Neuron (in vitro differentiated cells): ENCODE measurements around the gene ACP1.

Source experiments
- H2AFZ ChIP-seq: one replicate; pipeline ENCODE4 v1.6.1; 2013; ENCODE audit warnings: low read depth, mild to moderate bottlenecking, inconsistent platforms, low read length, moderate library complexity
- H3K27me3 ChIP-seq: one replicate; pipeline ENCODE4 v1.6.1; 2013; ENCODE audit warnings: low read length; ENCODE audit not compliant: insufficient read depth
- H3K36me3 ChIP-seq: one replicate; pipeline ENCODE4 v1.6.1; 2013; ENCODE audit warnings: low read length; ENCODE audit not compliant: insufficient read depth
- H3K4me1 ChIP-seq: one replicate; pipeline ENCODE4 v1.6.1; 2013; ENCODE audit warnings: low read length; ENCODE audit not compliant: insufficient read depth
- H3K4me3 ChIP-seq: 2 replicates; pipeline ENCODE4 v1.5.1; 2013; ENCODE audit warnings: mild to moderate bottlenecking, low read length, moderate library complexity
- H3K9me3 ChIP-seq: one replicate; pipeline ENCODE4 v1.6.1; 2013; ENCODE audit warnings: low read length

ACP1 gene

DNA sequence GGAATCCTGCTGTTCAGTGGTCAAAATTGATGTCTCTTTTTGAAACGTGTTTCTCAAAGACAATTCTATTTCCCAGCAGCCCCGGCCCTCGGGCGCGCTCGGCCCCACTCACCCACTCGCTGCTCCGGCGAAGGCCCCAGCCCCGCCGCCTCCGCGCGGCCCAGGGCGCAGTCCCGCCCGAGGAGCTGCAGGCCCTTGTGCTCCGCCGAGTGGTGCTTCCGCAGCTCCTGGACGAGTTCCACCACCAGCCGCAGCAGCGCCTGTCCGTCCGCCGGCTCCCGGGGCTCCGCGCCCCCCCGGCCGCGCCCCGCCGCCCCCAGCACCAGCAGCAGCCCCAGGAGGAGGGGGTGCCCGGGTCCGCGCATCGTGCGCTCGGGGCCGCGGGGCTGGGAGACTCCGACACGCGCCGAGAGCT lies 22.7 kb downstream of the ACP1 start:
- H2AFZ ChIP-seq = peak overlapping the region; percentile 19
- peaks cover 9% of the 10 kb centered on the region for H3K27me3 ChIP-seq
- H3K9me3 ChIP-seq = no peaks in the 10 kb centered on the region

DNA sequence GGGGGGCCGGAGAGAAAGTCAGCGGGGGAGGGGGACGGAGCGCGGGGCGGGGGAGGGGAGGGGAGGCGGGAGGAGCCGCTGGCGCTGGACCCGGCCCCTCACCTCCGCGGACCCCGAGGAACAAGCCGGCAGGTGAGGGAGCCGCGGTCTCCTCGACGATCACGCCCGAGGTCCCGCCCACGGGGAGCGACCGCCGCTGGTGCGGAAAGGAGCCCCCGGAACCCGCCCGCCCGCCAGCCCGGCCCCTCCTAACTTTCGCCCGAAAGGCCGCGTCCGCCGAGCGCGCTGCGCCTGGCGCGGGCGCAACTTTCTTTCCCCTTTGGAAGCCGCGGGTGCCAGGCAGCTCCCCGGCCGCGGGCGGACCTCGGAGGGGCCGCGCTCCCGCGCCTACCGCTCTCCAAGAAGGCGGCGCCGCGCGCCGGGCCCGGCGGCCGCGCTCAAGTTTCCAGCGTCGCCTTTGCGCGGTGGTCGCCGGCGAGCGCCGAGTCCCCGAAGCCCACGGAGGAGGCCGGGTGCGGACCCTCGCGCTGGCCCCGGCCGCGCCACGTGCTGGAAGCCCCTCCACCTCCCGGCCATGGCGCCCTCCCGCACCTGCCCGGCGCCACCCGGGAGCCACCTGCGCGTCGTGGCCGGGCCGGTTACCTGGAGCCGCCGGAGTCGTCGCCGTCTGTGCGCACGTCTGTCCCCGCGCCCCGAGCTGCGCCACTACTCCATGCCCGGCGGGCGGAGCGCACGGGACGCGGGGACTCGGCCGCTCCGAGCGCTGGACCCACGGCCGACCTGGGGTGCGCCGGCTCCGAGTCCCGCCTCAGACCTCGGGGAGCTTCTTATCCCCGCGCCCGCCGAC lies 23.4 kb downstream of the ACP1 start, which contains the start of gene ALKAL2:
TSS of gene ALKAL2 (minus strand) at position 181 of the 847 bp plus-strand sequence. CDS start 256 bp downstream, outside the sequence.
- Histone ChIP-seq H2AFZ (peak within 1 kb of the TSS; percentile 19), H3K9me3 (no peaks in the 10 kb centered on the region), H3K4me3 (peak within 1 kb of the TSS; percentile 39), H3K4me1 (peaks cover 14% of the 10 kb centered on the region), H3K27me3 (peaks cover 9% of the 10 kb centered on the region), H3K36me3 (no peaks in the 10 kb centered on the region)

More for the DNA sequence above, 22.7 kb downstream of the ACP1 start:
- Histone ChIP-seq H3K4me3 (peak overlapping the region; percentile 39), H3K36me3 (no peaks in the 10 kb centered on the region), H3K4me1 (peaks cover 17% of the 10 kb centered on the region)

DNA sequence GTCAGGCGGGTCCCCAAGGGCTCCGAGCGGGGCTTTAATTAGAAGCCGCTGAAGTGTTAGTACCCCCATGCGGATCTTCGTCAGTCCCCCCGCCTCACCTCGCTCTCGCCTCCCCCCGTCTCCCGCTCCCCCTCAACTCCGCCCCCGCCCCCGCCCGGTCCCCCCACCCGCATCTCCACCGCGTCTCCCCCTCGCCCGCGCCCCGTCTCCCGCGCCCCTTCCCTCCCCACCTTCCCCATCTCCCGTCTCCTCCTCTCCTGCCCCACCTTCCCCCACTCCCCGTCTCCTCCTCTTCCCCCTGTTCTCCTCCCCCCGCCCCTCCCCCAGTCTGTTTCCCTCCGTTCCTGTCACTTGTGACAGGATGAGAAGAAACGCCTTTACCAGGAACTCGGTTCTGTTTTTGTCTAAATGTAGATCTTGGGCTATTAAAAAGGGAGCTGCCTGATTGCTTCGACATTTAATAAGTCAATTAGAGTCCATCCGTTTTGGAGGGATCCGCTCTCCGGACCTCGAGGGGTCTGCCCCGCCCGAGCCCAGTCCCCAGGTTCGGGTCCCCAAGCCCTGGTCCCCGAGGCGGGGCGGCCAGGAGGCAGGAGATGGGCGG lies 24.1 kb downstream of the ACP1 start:
- H3K4me3 ChIP-seq = no peak overlapping the region
- peaks cover 9% of the 10 kb centered on the region for H3K27me3 ChIP-seq
- H3K4me1 ChIP-seq = peaks cover 14% of the 10 kb centered on the region
- H3K36me3 ChIP-seq = no peaks in the 10 kb centered on the region
- H2AFZ ChIP-seq = no peak overlapping the region
- no peaks in the 10 kb centered on the region for H3K9me3 ChIP-seq

DNA sequence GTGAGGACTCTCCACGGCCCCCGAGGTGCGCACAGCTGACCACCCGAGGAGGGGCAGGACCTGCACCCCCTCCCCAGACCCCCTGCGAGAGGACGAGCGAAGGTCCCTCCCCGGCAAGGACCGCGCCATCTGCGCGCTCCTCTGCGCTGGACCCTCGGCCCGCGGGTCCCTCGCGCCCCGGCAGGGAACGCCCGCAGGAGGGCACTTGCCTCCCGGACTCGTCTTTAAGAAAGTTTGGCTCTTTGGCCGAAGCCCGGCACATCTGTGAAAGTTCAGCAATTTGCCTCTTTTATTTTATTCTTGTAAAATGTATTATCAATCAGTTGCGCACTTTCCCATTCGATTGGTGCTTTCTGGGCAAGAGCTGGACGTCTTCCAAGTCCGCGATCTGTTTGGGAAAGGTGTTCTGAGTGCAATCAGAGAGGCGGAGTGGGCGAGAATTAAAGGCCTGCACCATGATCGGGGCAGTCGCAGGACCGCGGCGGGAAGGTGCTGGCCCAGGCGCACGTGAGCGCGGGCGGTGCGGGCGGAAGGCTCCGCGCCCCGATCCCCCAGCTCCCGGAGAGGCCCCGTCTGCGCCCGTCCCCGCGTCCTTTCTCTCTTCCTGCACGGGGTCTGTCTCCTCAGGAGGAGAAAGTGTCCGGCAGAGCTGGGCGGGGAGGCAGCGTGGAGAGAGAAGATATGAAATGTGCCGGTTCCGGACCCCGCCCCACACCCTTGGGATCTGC lies 24.8 kb downstream of the ACP1 start:
- Histone ChIP-seq H2AFZ (peak overlapping the region; percentile 47), H3K36me3 (no peaks in the 10 kb centered on the region), H3K27me3 (peaks cover 9% of the 10 kb centered on the region), H3K4me3 (peak overlapping the region; percentile 25), H3K9me3 (no peaks in the 10 kb centered on the region), H3K4me1 (peaks cover 12% of the 10 kb centered on the region)

DNA sequence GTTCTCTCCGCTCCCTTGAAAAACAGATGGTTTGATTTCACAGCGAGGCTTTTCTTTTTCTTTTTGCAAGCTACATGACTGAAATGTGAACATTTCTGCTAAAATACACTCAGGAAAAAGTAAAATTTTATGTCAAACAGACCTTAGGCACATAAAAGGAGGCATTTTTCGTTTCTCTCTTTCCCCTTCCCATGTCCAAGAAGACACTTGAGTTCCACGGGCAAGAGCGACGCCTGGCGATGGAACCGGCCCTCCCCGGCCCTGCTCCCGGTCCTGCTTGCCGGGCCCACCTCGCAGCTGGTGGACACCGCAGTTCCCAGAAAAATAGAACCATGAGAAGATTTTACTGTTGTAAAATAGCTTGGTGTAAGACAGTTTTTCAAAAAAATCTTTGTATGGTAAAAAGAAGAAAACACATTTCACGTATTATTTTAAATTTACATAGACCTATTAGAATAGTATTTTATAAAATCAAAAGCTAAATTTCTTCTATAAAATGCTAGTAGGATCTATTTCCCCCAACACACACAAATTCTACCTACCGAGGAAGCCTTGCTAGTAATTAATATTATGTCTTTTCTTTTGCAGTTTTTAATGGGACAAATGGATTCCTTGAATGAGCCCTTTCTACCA lies 25.5 kb downstream of the ACP1 start:
- peaks cover 9% of the 10 kb centered on the region for H3K27me3 ChIP-seq
- H2AFZ ChIP-seq = peak overlapping the region; percentile 47

DNA sequence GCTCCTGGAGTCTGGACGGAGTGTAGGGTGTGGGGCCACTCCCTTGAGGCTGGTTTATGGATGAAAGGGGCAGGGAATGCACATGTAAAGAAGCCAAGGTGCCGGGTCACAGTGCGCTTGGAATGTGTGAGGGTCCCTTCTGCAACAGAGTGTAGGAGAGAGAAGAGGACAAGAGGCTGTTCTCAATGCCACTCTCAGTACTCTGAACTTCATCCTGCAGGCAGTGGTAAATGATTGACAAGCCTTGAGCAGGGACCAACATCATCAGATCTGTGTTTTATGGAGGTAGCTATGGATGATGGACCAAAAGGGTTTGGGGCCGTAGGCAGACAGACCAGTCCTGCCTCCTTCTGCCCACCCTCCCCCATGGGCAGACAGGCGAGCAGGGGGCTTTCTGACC lies 30.3 kb downstream of the ACP1 start:
- H3K27me3 ChIP-seq = no peaks in the 10 kb centered on the region
- no peaks in the 10 kb centered on the region for H3K4me1 ChIP-seq
- H3K4me3 ChIP-seq = no peak overlapping the region
- peaks cover 2% of the 10 kb centered on the region for H3K9me3 ChIP-seq
- no peaks in the 10 kb centered on the region for H3K36me3 ChIP-seq
- no peak overlapping the region for H2AFZ ChIP-seq

More for the DNA sequence above, 25.5 kb downstream of the ACP1 start:
- Histone ChIP-seq H3K4me3 (peak overlapping the region; percentile 25), H3K9me3 (peaks cover 2% of the 10 kb centered on the region), H3K4me1 (peaks cover 12% of the 10 kb centered on the region), H3K36me3 (no peaks in the 10 kb centered on the region)

DNA sequence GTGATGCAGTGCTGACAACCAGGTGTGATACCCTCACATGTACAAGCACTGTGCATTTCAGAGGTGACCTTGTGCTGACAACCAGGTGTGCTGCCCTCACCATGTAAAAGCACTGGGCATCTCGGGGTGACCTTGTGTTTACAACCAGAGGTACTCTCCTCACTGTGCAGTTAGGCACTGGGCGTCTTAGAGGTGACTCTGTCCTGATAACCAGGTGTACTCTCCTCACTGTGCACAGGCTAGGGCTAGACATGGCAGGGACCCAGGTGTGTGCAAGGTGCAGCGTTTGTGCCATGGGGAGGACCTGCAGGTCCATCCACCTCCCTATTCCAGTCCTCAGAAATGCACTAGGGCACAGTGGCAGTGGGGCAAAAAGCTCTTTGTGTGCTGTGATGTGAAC lies 31.6 kb downstream of the ACP1 start:
- H3K27me3 ChIP-seq = no peaks in the 10 kb centered on the region
- H3K4me1 ChIP-seq = no peaks in the 10 kb centered on the region
- peaks cover 2% of the 10 kb centered on the region for H3K9me3 ChIP-seq
- no peaks in the 10 kb centered on the region for H3K36me3 ChIP-seq
- no peak overlapping the region for H3K4me3 ChIP-seq
- H2AFZ ChIP-seq = no peak overlapping the region

DNA sequence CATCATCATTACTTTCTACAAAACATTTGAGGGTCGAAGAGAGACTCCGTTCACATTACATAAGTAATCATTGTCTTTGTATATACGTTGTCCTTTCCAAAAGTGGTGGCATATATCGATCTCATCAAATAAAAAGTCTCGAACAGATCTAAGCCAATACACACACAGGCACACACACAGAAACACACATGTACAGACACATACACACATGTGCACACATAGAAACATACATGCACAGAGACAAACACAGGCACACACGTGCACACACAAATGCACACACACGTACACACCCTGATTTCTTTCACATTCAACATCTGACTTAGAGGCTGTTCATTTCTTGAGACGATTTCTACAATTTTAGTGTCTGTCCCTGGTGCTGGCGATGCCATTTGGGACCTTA lies 40.6 kb downstream of the ACP1 start:
- no peaks in the 10 kb centered on the region for H3K36me3 ChIP-seq
- H2AFZ ChIP-seq = no peak overlapping the region
- peaks cover 2% of the 10 kb centered on the region for H3K9me3 ChIP-seq
- H3K27me3 ChIP-seq = no peaks in the 10 kb centered on the region
- H3K4me3 ChIP-seq = no peak overlapping the region
- peaks cover 16% of the 10 kb centered on the region for H3K4me1 ChIP-seq

DNA sequence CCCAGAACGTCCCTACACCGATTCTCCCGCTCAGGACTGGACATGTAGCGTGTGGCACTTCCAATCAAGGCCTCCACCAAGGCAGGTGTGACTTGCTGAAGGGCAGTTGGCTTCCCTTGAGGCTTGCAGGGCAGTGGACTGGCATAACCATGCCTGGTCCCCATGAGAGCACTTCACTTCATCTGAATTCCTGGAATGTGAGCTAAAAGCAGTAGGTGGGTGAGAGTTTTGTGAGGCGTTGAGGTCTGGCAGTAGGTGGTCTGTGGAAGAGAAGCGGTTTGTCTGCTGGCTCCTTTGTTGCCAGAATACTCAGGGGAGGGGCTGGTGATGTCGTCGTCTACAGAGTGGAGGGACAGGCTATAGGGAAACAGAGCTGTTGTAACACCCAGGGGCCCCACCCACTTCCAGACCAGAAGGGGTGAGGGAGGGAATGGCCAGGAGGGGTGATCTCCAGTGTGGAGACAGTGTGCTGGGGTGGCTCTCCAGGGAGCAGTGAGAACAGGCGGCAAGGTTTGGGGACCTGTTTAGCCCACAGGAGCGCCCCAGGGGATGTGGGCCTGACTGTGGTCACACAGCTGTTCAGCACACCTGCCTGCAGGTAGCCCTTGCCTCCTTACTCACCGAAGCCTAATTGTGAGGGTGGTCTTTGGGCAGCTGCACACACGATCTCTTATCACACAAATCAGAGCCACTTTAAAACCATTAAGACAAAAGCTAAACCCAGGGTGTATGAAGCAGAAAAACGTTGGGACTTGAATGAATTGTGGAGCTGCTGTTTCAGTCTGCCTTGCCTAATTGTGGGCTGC lies 44.6 kb downstream of the ACP1 start:
- H3K27me3 ChIP-seq = no peaks in the 10 kb centered on the region
- no peaks in the 10 kb centered on the region for H3K9me3 ChIP-seq
- no peak overlapping the region for H3K4me3 ChIP-seq
- no peaks in the 10 kb centered on the region for H3K36me3 ChIP-seq
- H2AFZ ChIP-seq = no peak overlapping the region
- peaks cover 48% of the 10 kb centered on the region for H3K4me1 ChIP-seq

DNA sequence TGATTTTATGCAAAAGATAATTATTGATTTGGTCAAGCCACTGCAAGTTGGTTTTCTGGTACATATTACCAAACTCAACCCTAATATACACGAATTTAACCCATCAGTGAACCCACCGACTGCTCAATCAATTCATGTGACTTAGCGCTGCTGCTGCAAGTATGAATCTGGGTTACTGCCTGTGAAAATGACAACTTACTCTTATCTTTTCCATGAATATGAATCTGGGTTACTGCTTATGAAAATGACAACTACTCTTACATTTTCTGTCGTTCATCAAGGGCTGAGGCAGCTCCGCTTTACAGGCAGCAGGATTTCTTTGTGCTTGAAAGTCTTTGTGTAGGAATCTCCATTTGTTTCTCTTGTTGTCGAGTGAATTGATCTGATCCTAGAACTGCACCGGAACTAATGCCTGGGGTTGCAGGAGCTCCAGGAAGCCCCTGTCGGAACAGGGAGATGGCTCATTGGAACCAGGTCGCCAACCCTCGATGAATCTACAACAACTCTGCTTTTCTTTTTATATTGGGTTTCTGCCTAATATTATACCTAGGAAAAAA lies 45.3 kb downstream of the ACP1 start:
- no peaks in the 10 kb centered on the region for H3K36me3 ChIP-seq
- H3K9me3 ChIP-seq = no peaks in the 10 kb centered on the region
- peak overlapping the region; percentile 12 for H2AFZ ChIP-seq
- H3K4me3 ChIP-seq = no peak overlapping the region
- peaks cover 51% of the 10 kb centered on the region for H3K4me1 ChIP-seq
- no peaks in the 10 kb centered on the region for H3K27me3 ChIP-seq

DNA sequence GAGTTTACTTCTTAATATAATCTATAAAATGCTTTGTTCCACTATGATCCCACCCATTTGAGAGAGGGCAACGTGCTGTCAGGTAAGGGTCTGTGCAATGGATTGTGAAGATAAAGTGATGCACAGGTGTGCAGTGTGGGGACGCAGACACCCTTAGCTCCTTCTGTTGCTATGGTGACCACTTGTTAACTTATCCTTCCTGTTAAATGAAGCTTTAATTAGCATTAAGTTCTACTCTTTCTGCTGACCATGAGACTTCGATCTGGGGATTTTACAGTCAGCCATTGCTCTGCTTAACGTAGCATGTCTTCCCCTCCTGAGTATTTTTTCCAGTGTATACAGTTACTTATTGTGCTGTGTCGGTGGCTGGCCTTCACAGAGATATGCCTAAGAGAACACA lies 46.2 kb downstream of the ACP1 start:
- no peak overlapping the region for H3K4me3 ChIP-seq
- H2AFZ ChIP-seq = no peak overlapping the region
- no peaks in the 10 kb centered on the region for H3K27me3 ChIP-seq
- H3K4me1 ChIP-seq = peaks cover 51% of the 10 kb centered on the region
- no peaks in the 10 kb centered on the region for H3K9me3 ChIP-seq
- no peaks in the 10 kb centered on the region for H3K36me3 ChIP-seq

DNA sequence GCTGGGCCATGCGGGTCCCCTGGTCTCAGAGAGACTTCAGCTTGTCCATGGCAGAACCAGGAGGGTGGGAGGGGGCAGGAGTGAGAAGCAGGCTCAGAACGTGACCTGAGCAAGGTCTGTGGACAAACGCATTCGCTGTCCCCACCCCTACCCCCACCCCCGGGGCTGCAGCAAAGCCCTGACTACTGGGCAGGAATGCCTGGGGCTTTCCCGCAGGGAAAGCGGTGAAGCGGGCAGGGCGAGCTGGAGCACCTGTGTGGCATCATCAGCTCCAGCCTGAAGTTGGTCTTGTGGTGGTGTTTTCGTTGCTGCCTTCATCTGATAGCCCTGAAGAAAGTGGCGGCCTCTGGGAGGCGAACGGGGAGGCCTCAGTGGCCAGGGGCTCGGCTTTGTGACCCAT lies 49.2 kb downstream of the ACP1 start:
- Histone ChIP-seq H3K36me3 (no peaks in the 10 kb centered on the region), H3K4me1 (peaks cover 71% of the 10 kb centered on the region), H3K4me3 (no peak overlapping the region), H3K27me3 (no peaks in the 10 kb centered on the region), H2AFZ (no peak overlapping the region), H3K9me3 (no peaks in the 10 kb centered on the region)
